Neural cell (in vitro differentiated cells): ENCODE data around the gene C14orf119. TPM values are rescaled to one million over a fixed set of nuclear protein-coding genes. Genes with fewer than 3 reads are reported as not detected.

Experiments used
- H2AFZ ChIP-seq: fragments of 200-600, 300-800 bp; sonication (generic), shearing (Covaris generic); 2 replicates; pipeline ENCODE4 v1.6.0; 2014; ENCODE audit warnings: low read depth, mild to moderate bottlenecking, antibody characterized with exemption, low read length, moderate library complexity
- H3F3A ChIP-seq: fragments of 200-600 bp; shearing (Covaris generic); 2 replicates; pipeline ENCODE4 v1.6.1; 2016; ENCODE audit warnings: mild to moderate bottlenecking, moderate library complexity, mixed read lengths, antibody characterized with exemption, low read length; ENCODE audit not compliant: insufficient read depth, poor library complexity, severe bottlenecking
- H3K27ac ChIP-seq: fragments of 200-600, 300-800 bp; sonication (generic), shearing (Covaris generic); 2 replicates; pipeline ENCODE4 v1.5.1; 2014; ENCODE audit warnings: mild to moderate bottlenecking, low read length, moderate library complexity
- H3K27me3 ChIP-seq: fragments of 300-800, 200-600 bp; sonication (generic), shearing (Covaris generic); 2 replicates; pipeline ENCODE4 v1.6.0; 2014; ENCODE audit warnings: mild to moderate bottlenecking, low read depth, low read length, moderate library complexity; ENCODE audit not compliant: insufficient read depth
- H3K36me3 ChIP-seq: fragments of 300-800, 200-600 bp; sonication (generic), shearing (Covaris generic); 2 replicates; pipeline ENCODE4 v1.5.1; 2014; ENCODE audit warnings: mild to moderate bottlenecking, antibody characterized with exemption, low read length, moderate library complexity; ENCODE audit not compliant: insufficient read depth
- H3K4me2 ChIP-seq: fragments of 300-800, 200-600 bp; sonication (generic), shearing (Covaris generic); 2 replicates; pipeline ENCODE4 v1.6.0; 2014; ENCODE audit warnings: mild to moderate bottlenecking, low read length
- H3K4me3 ChIP-seq: fragments of 300-800, 200-600 bp; sonication (generic), shearing (Covaris generic); 2 replicates; pipeline ENCODE4 v1.5.1; 2014; ENCODE audit warnings: mild to moderate bottlenecking, low read length, moderate library complexity
- H3K79me2 ChIP-seq: fragments of 200-600 bp; shearing (Covaris generic); replicated peaks from 2 replicates; pipeline ENCODE4 v1.6.0; 2014; ENCODE audit warnings: mild to moderate bottlenecking, low read length, moderate library complexity; ENCODE audit not compliant: insufficient read depth
- H3K9ac ChIP-seq: fragments of 300-800, 200-600 bp; sonication (generic), shearing (Covaris generic); 2 replicates; pipeline ENCODE4 v1.6.1; 2016; ENCODE audit warnings: mild to moderate bottlenecking, low read length, mixed read lengths
- H3K9me2 ChIP-seq: fragments of 200-600 bp; shearing (Covaris generic); 2 replicates; pipeline ENCODE4 v1.6.1; 2016; ENCODE audit warnings: mild to moderate bottlenecking, low read length, mixed read lengths; ENCODE audit not compliant: insufficient read depth
- H3K9me3 ChIP-seq: fragments of 200-600, 300-800 bp; sonication (generic), shearing (Covaris generic); 2 replicates; pipeline ENCODE4 v1.6.1; 2016; ENCODE audit warnings: mild to moderate bottlenecking, mixed run types, low read length, moderate library complexity, mixed read lengths
- H4K20me1 ChIP-seq: fragments of 200-600 bp; shearing (Covaris generic); 2 replicates; pipeline ENCODE4 v1.6.1; 2016; ENCODE audit warnings: mild to moderate bottlenecking, mixed run types; ENCODE audit not compliant: insufficient read depth
- CTCF ChIP-seq: fragments of 450-650 bp; IDR thresholded peaks from 2 replicates; pipeline ENCODE4 v1.5.1; 2014; ENCODE audit warnings: antibody characterized with exemption, mild to moderate bottlenecking, moderate library complexity; ENCODE audit not compliant: poor library complexity, severe bottlenecking
- EP300 ChIP-seq: fragments of 450-650 bp; conservative IDR thresholded peaks from 2 replicates; pipeline ENCODE4 v1.6.1; 2014; ENCODE audit warnings: antibody characterized with exemption, mild to moderate bottlenecking, moderate library complexity; ENCODE audit not compliant: poor library complexity, severe bottlenecking
- POLR2AphosphoS5 ChIP-seq: IDR thresholded peaks from 2 replicates; pipeline ENCODE4 v1.6.1; 2012
- RAD21 ChIP-seq: fragments of 450-650 bp; conservative IDR thresholded peaks from 2 replicates; pipeline ENCODE4 v1.6.1; 2014; ENCODE audit warnings: antibody characterized with exemption, mild to moderate bottlenecking, moderate library complexity
- REST ChIP-seq: IDR thresholded peaks from 2 replicates; pipeline ENCODE4 v1.6.1; 2012; ENCODE audit warnings: borderline replicate concordance
- SMC3 ChIP-seq: fragments of 450-650 bp; conservative IDR thresholded peaks from 2 replicates; pipeline ENCODE4 v1.6.1; 2014; ENCODE audit warnings: antibody characterized with exemption, mild to moderate bottlenecking, moderate library complexity; ENCODE audit not compliant: poor library complexity
- TAF1 ChIP-seq: IDR thresholded peaks from 2 replicates; pipeline ENCODE4 v1.6.1; 2012; ENCODE audit warnings: low read depth
- polyA plus RNA-seq: library from polyadenylated mRNA; depleted of rRNA; stranded (reverse); fragments of >200 nt; gene quantifications from 2 replicates; pipeline ENCODE4 v1.2.3, GENCODE V29; 2014

C14orf119 gene
- polyA plus RNA-seq, 1 donor from 2014 or later = 26.4 TPM

- no peaks in the 10 kb centered on the region for H3K27me3 ChIP-seq
- H2AFZ ChIP-seq = no peak overlapping the region
- H3K4me3 ChIP-seq = no peak overlapping the region
- no peak for TF ChIP-seq TAF1
- TF ChIP-seq RAD21 = no peak
- no peak for TF ChIP-seq EP300
- no peak for TF ChIP-seq REST
- TF ChIP-seq SMC3 = no peak
- no peaks in the 10 kb centered on the region for H3F3A ChIP-seq
- no peaks in the 10 kb centered on the region for H3K9me2 ChIP-seq
- no peaks in the 10 kb centered on the region for H3K79me2 ChIP-seq
- H3K36me3 ChIP-seq = no peaks in the 10 kb centered on the region
- H3K27ac ChIP-seq = no peak overlapping the region
- no peak overlapping the region for H3K4me2 ChIP-seq
- no peak overlapping the region for H3K9ac ChIP-seq
- H4K20me1 ChIP-seq = no peaks in the 10 kb centered on the region
- no peaks in the 10 kb centered on the region for H3K9me3 ChIP-seq
Observed at GRCh38 chr14:23119363-23120327, 24.3 kb downstream of the C14orf119 start.

GRCh38 chr14:23120541-23121251 is 25.4 kb downstream of the C14orf119 start:
- Histone ChIP-seq H4K20me1 (no peaks in the 10 kb centered on the region), H2AFZ (no peak overlapping the region), H3K9me3 (no peaks in the 10 kb centered on the region), H3K9ac (peak overlapping the region; percentile 5), H3K36me3 (no peaks in the 10 kb centered on the region), H3K9me2 (no peaks in the 10 kb centered on the region), H3K4me3 (no peak overlapping the region), H3K79me2 (no peaks in the 10 kb centered on the region), H3K27ac (no peak overlapping the region), H3F3A (no peaks in the 10 kb centered on the region), H3K4me2 (no peak overlapping the region), H3K27me3 (no peaks in the 10 kb centered on the region)
- TF ChIP-seq RAD21 (peak; percentile 99), SMC3 (peak; percentile 100), POLR2AphosphoS5 (no peak), CTCF (peak; percentile 100), EP300 (peak; percentile 34)
